HCT116 (cell line): ENCODE data around the gene SAMSN1. TPM values are rescaled to one million over a fixed set of nuclear protein-coding genes. Genes with fewer than 3 reads are reported as not detected.

ENCODE experiments used
- ATAC-seq: fragments of 200-7000 bp; cut with Tn5 transposase; 2 replicates; pipeline ENCODE4 v1.9.1; 2020; ENCODE audit warnings: mild to moderate bottlenecking, moderate library complexity
- BruUV-seq: library from RNA; stranded (reverse); fragments of 400-500 nt; replicated peaks from 2 replicates; lab custom pipeline; 2021; lab: Mats Ljungman, UMichigan
- CTCF ChIA-PET: fragments of 300-600 bp; sonication (Branson Sonifier 250); formaldehyde crosslinking; loops from one replicate; lab custom pipeline; 2021; ENCODE audit warnings: antibody characterized with exemption; lab: Charles Lee
- POLR2A ChIA-PET: fragments of 300-600, 350-600 bp; sonication (Branson Sonifier 250); formaldehyde crosslinking; loops from one replicate; lab custom pipeline; 2021; ENCODE audit warnings: antibody characterized with exemption; lab: Charles Lee
- RAD21 ChIA-PET, 2 experiments: fragments of 300-600 bp; sonication (Branson Sonifier 250); formaldehyde crosslinking; loops; one replicate each; lab custom pipeline; 2023; ENCODE audit warnings: low total read pairs in 2 of 2; ENCODE audit not compliant: uncharacterized antibody in 2 of 2, unreplicated experiment in 2 of 2, low non-redundant PET in 1 of 2; lab: Charles Lee
- DNase-seq: peaks from one replicate; pipeline ENCODE4 v3.0.0-alpha.2; 2010; ENCODE audit warnings: low read depth, low spot score
- H2AFZ ChIP-seq: fragments of 200-600 bp; shearing (Covaris generic), sonication (generic); 2 replicates; pipeline ENCODE4 v1.6.1; 2017; ENCODE audit warnings: low read depth, mixed run types, mixed read lengths, antibody characterized with exemption, low read length; ENCODE audit not compliant: poor library complexity, severe bottlenecking
- H3K27ac ChIP-seq: 2 replicates; pipeline ENCODE4 v1.5.1; 2012; ENCODE audit warnings: low read depth, low read length
- H3K27me3 ChIP-seq: fragments of 200-600 bp; sonication (generic); 2 replicates; pipeline ENCODE4 v1.6.1; 2016; ENCODE audit warnings: mixed run types, low read length, mixed read lengths; ENCODE audit not compliant: insufficient read depth
- H3K36me3 ChIP-seq, 2 experiments: fragments of 200-500 bp in 1 of 2; fragments of 200-600 bp in 1 of 2; sonication (Bioruptor generic) in 1 of 2; sonication (generic) in 1 of 2; 2 replicates each; pipeline versions ENCODE4 v1.5.1 to v1.6.1; 2014 to 2016; ENCODE audit warnings: low read length in 2 of 2, inconsistent platforms in 1 of 2, mixed read lengths in 1 of 2, mixed run types in 1 of 2; ENCODE audit not compliant: insufficient read depth in 2 of 2, control insufficient read depth in 1 of 2
- H3K4me1 ChIP-seq, 2 experiments: fragments of 200-600 bp in 1 of 2; sonication (generic) in 1 of 2; 2 replicates each; pipeline versions ENCODE4 v1.5.1 to v1.6.1; 2012 to 2017; ENCODE audit warnings: low read length in 2 of 2, inconsistent platforms in 1 of 2, mild to moderate bottlenecking in 1 of 2, mixed read lengths in 1 of 2, mixed run types in 1 of 2, moderate library complexity in 1 of 2; ENCODE audit not compliant: insufficient read depth in 2 of 2, control insufficient read depth in 1 of 2
- H3K4me2 ChIP-seq: fragments of 200-600 bp; sonication (generic); 2 replicates; pipeline ENCODE4 v1.6.1; 2017; ENCODE audit warnings: mixed run types, low read length, mixed read lengths
- H3K4me3 ChIP-seq, 2 experiments: fragments of 200-600 bp in 1 of 2; sonication (generic) in 1 of 2; replicated peaks in 1 of 2; 2 replicates each; pipeline ENCODE4 v1.5.1; 2011 to 2016; ENCODE audit warnings: low read length in 2 of 2, control low read depth in 1 of 2, low read depth in 1 of 2, mild to moderate bottlenecking in 1 of 2, mixed read lengths in 1 of 2, mixed run types in 1 of 2
- H3K79me2 ChIP-seq: fragments of 200-600 bp; sonication (generic); 2 replicates; pipeline ENCODE4 v1.6.1; 2017; ENCODE audit warnings: mild to moderate bottlenecking, mixed run types, low read length, moderate library complexity, mixed read lengths; ENCODE audit not compliant: insufficient read depth
- H3K9ac ChIP-seq: fragments of 200-600 bp; sonication (generic); 2 replicates; pipeline ENCODE4 v1.6.1; 2016; ENCODE audit warnings: low read length, mixed read lengths
- H3K9me2 ChIP-seq: fragments of 200-600 bp; sonication (generic), shearing (Covaris generic); 2 replicates; pipeline ENCODE4 v1.6.1; 2017; ENCODE audit warnings: mixed run types, mild to moderate bottlenecking, moderate library complexity; ENCODE audit not compliant: insufficient read depth
- H3K9me3 ChIP-seq, 2 experiments: fragments of 200-500 bp in 1 of 2; fragments of 200-600 bp in 1 of 2; sonication (Bioruptor generic) in 1 of 2; sonication (generic) in 1 of 2; 2 replicates each; pipeline ENCODE4 v1.6.1; 2014 to 2017; ENCODE audit warnings: low read length in 2 of 2, mixed read lengths in 2 of 2, inconsistent platforms in 1 of 2, low read depth in 1 of 2, mild to moderate bottlenecking in 1 of 2, mixed run types in 1 of 2, moderate library complexity in 1 of 2; ENCODE audit not compliant: control insufficient read depth in 1 of 2, insufficient read depth in 1 of 2
- H4K20me1 ChIP-seq: fragments of 200-600 bp; sonication (generic), shearing (Covaris generic); 2 replicates; pipeline ENCODE4 v1.6.1; 2017; ENCODE audit warnings: mixed run types, mild to moderate bottlenecking, moderate library complexity; ENCODE audit not compliant: insufficient read depth
- CTCF ChIP-seq, 3 experiments: fragments of 200-600 bp in 1 of 3; sonication (generic) in 1 of 3; IDR thresholded peaks in 2 of 3; conservative IDR thresholded peaks in 1 of 3; 2 replicates each; pipeline ENCODE4 v1.5.1; 2012 to 2017; ENCODE audit warnings: low read depth in 2 of 3, low read length in 2 of 3, antibody characterized with exemption in 1 of 3, borderline replicate concordance in 1 of 3, control low read depth in 1 of 3, mild to moderate bottlenecking in 1 of 3, mixed read lengths in 1 of 3, mixed run types in 1 of 3, moderate library complexity in 1 of 3; ENCODE audit not compliant: insufficient read depth in 1 of 3
- EGR1 ChIP-seq: IDR thresholded peaks from 2 replicates; pipeline ENCODE4 v1.6.1; 2012; ENCODE audit warnings: low read depth
- ELF1 ChIP-seq: IDR thresholded peaks from 2 replicates; pipeline ENCODE4 v1.6.1; 2012; ENCODE audit warnings: low read depth, borderline replicate concordance
- EZH2phosphoT487 ChIP-seq: fragments of 200-600 bp; IDR thresholded peaks from 2 replicates; pipeline ENCODE4 v1.6.1; 2018; ENCODE audit warnings: antibody characterized with exemption, borderline replicate concordance
- FOSL1 ChIP-seq: IDR thresholded peaks from 2 replicates; pipeline ENCODE4 v1.6.1; 2012; ENCODE audit warnings: low read depth
- JUND ChIP-seq: IDR thresholded peaks from 2 replicates; pipeline ENCODE4 v1.6.1; 2012
- MAX ChIP-seq: IDR thresholded peaks from 2 replicates; pipeline ENCODE4 v1.6.1; 2012
- REST ChIP-seq: IDR thresholded peaks from 2 replicates; pipeline ENCODE4 v1.6.1; 2012; ENCODE audit warnings: low read depth
- SP1 ChIP-seq: IDR thresholded peaks from 2 replicates; pipeline ENCODE4 v1.6.1; 2012; ENCODE audit warnings: low read depth
- SRF ChIP-seq: IDR thresholded peaks from 2 replicates; pipeline ENCODE4 v1.6.1; 2012; ENCODE audit warnings: low read depth
- TCF7L2 ChIP-seq: IDR thresholded peaks from 2 replicates; pipeline ENCODE4 v1.7.0; 2011; ENCODE audit warnings: borderline replicate concordance, inconsistent platforms; ENCODE audit not compliant: insufficient read depth, insufficient read length; ENCODE audit errors: extremely low read depth
- YY1 ChIP-seq: IDR thresholded peaks from 2 replicates; pipeline ENCODE4 v1.6.1; 2011; ENCODE audit warnings: low read length, low read depth, moderate library complexity, mild to moderate bottlenecking; ENCODE audit not compliant: insufficient replicate concordance; ENCODE audit errors: extremely low read depth
- ZFX ChIP-seq: fragments of 450-650 bp; IDR thresholded peaks from 2 replicates; pipeline ENCODE4 v1.6.1; 2017
- ZNF274 ChIP-seq: fragments of 200-500 bp; sonication (Bioruptor generic); IDR thresholded peaks from 2 replicates; pipeline ENCODE4 v1.6.1; 2014; ENCODE audit warnings: mild to moderate bottlenecking, low read depth, low read length, inconsistent platforms
- intact Hi-C: fragments of 100-400 bp; cut with micrococcal nuclease; formaldehyde crosslinking; loops from 2 replicates; pipeline ENCODE4 v1.10.0; 2022
- total RNA-seq: library from RNA; stranded (reverse); gene quantifications from one replicate; pipeline ENCODE4 v1.2.1, GENCODE V29; 2021; ENCODE audit not compliant: unreplicated experiment

SAMSN1 gene
- total RNA-seq, 1 experiment from 2014 or later: 0.57 TPM

- no peaks in the 10 kb centered on the region for H3K79me2 ChIP-seq
- H3K27me3 ChIP-seq: no peaks in the 10 kb centered on the region
- H3K9ac ChIP-seq: no peak overlapping the region
- H3K27ac ChIP-seq: no peak overlapping the region
- DNase-seq (no peak), ATAC-seq (no peak)
- ChIA-PET CTCF (no interaction called here), POLR2A (no interaction called here), RAD21 (no interaction called here)
- TF ChIP-seq REST: no peak
- TF ChIP-seq SRF: no peak
- no peak for TF ChIP-seq MAX
- TF ChIP-seq YY1: no peak
- no peak for TF ChIP-seq EGR1
- no peak for TF ChIP-seq SP1
- TF ChIP-seq CTCF (IDR thresholded peaks at IDR 0.05 in 2 of 3, conservative IDR thresholded peaks at IDR 0.05 in 1 of 3; ENCODE audit: borderline replicate concordance in 1 of 3, insufficient read depth in 1 of 3, low read depth in 2 of 3, low read length in 2 of 3): no peak
- no peak for TF ChIP-seq EZH2phosphoT487
- TF ChIP-seq JUND: no peak
- no peak for TF ChIP-seq ELF1
- no peak for TF ChIP-seq FOSL1
- TF ChIP-seq ZNF274: no peak
- no peak for TF ChIP-seq TCF7L2
- TF ChIP-seq ZFX: no peak
- no peaks in the 10 kb centered on the region for H3K9me3 ChIP-seq
- H4K20me1 ChIP-seq: no peaks in the 10 kb centered on the region
- H2AFZ ChIP-seq: no peak overlapping the region
- no peak overlapping the region for H3K4me2 ChIP-seq
- no peaks in the 10 kb centered on the region for H3K9me2 ChIP-seq
- BruUV-seq: no TSS peak
- intact Hi-C loops: loop anchor here (10.0 kb wide), 2 partner anchors 111 to 409 kb away; no protein-coding TSS in a partner anchor
- no peak overlapping the region for H3K4me3 ChIP-seq
- H3K36me3 ChIP-seq: no peaks in the 10 kb centered on the region
- H3K4me1 ChIP-seq: no peaks in the 10 kb centered on the region
Measured at GRCh38 chr21:14435423-14435822, 110.7 kb downstream of the SAMSN1 start.

Other genes with a start within 250 kb of the SAMSN1 start
- gene HSPA13, start 163.2 kb downstream of the SAMSN1 start, total RNA-seq: 32.7 TPM